Parietal lobe (tissue), 1 donor: ENCODE measurements around the gene FADS1. TPM values are rescaled to one million over a fixed set of nuclear protein-coding genes. Genes with fewer than 3 reads are reported as not detected.

Experiments used
- total RNA-seq: library from RNA; depleted of rRNA; stranded (reverse); fragments of >200 nt; gene quantifications from one replicate; pipeline ENCODE4 v1.2.3, GENCODE V29; 2014

FADS1 gene
- 121 TPM for total RNA-seq

DNA sequence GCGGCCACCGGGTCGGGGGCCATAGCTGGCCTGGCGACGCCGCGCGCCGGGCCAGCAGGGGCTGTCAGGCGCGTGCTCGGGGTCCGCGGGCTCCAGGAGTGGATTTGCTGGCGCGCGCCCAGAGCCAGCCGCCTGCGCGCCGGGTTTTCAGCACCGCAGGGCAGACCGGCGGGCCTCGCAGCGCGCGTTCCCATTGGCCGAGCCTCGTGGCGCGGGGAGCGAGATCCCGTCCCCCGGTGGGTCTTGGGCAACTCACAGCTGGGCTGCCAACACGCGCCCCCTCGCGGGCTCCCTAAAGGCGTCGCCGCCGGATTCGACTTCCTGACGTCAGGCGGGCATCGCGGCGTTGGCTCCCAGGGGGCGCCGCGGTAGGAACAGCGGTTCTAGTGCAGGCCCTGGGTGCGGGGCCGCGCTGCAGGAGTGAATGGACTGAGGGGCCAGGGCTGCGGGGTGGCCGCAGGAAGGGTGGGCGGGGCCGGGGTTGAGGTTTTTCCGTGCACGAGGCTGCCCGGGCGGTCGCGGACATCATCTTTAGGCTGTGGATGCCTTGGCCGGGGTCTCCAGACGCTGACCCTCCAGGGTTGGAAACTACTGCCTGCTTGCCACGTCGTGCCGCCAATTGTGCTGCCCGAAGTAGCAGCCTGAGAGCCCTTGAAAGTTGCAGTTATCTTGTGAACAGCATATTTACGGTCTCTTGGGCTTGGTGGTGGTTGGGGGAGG is at the start of gene FADS1:
Gene FADS1 (minus strand): TSS at position 268 of the 720 bp plus-strand sequence. CDS start 74 bp downstream, at position 194.

GRCh38 chr11:61827571-61828378 is 11.0 kb upstream of the FADS1 start, which contains the start of gene FADS2:
Gene FADS2, plus strand, starts transcription at chr11:61828300. Its CDS starts 91 bp downstream, at chr11:61828391.

DNA sequence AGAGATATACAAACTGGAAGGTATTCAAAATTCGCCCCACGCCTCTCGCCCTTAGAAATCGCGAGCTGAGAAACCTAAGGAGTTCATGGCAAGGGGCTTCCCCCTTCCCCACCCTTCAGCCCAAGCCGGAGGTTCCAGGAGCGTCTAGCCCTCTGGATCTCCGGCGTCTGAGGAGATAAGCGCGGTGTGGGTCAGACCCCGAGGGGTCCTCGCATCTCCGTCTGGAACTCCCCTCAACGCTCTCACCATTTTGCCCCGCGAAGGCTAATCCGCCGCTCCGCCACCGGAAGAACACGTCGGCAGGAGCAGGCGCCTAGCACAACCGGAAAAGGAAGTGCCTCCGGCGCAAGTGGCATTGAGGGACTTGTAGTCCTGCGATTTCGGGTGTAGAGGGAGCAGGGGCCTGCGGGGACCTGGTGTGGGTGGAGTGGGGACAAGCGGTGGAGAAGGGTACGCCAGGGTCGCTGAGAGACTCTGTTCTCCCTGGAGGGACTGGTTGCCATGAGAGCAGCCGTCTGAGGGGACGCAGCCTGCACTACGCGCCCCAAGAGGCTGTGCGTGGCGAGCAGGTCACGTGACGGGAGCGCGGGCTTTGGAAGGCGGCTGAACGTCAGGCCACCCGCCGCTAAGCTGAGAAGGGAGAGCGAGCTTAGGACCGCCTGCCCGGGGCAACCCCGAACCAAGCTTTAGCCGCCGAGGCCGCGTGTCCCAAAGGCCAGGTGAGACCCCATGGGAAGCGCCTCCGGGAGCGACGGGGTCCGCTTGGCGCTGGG is 24.3 kb downstream of the FADS1 start, which contains the start of the genes FEN1 and TMEM258:
Gene FEN1 (plus strand): TSS at position 602 of the 773 bp plus-strand sequence. CDS start 2,451 bp downstream, outside the sequence.
Gene TMEM258 (minus strand): TSS at position 290 of the 773 bp plus-strand sequence. CDS start 41 bp downstream, at position 249.

GRCh38 chr11:61752117-61752924 is 64.5 kb downstream of the FADS1 start, which contains the start of gene MYRF:
Gene MYRF, plus strand, starts transcription at chr11:61752636. Its CDS starts 109 bp downstream, at chr11:61752745.

Other genes with a start within 250 kb of the FADS1 start
- 23.5 TPM for gene SYT7, start 235.9 kb downstream of the FADS1 start, total RNA-seq
- 10.6 TPM for gene DAGLA, start 136.6 kb downstream of the FADS1 start, total RNA-seq
- 2.8 TPM for gene MYRF, start 64.4 kb downstream of the FADS1 start, total RNA-seq
- 37.9 TPM for gene TMEM258, start 24.4 kb downstream of the FADS1 start, total RNA-seq
- gene FEN1, start 24.1 kb downstream of the FADS1 start, total RNA-seq, result 13.1 TPM
- gene FADS2, start 11.3 kb upstream of the FADS1 start, total RNA-seq, result 146 TPM
- gene FADS3, start 74.5 kb upstream of the FADS1 start, total RNA-seq, result 49.1 TPM
- gene RAB3IL1, start 100.6 kb upstream of the FADS1 start, total RNA-seq, result 3.4 TPM
- 1.9 TPM for gene BEST1, start 133.3 kb upstream of the FADS1 start, total RNA-seq
- 452 TPM for gene FTH1, start 150.6 kb upstream of the FADS1 start, total RNA-seq